Kidney glomerular epithelial cell (primary cell): ENCODE results near the gene JUND.

ENCODE experiments used
- DNase-seq: peaks from one replicate; lab custom pipeline; 2025; lab: John Stamatoyannopoulos, UW

The JUND gene

GRCh38 chr19:18269070-18269723, 12.2 kb downstream of the JUND start:
- DNase-seq, result no peak

GRCh38 chr19:18266771-18267686, 14.4 kb downstream of the JUND start:
- DNase-seq, result no peak

- DNase-seq, result no peak
Observed at GRCh38 chr19:18265582-18265981, 15.8 kb downstream of the JUND start.

GRCh38 chr19:18264971-18265540, 16.4 kb downstream of the JUND start:
- DNase-seq, result no peak

GRCh38 chr19:18264137-18264854, 17.1 kb downstream of the JUND start:
- no peak for DNase-seq

- DNase-seq, result no peak
Observed at GRCh38 chr19:18263324-18264136, 17.9 kb downstream of the JUND start.

GRCh38 chr19:18262917-18263316, 18.5 kb downstream of the JUND start:
- no peak for DNase-seq

- DNase-seq, result no peak
Observed at GRCh38 chr19:18262144-18262543, 19.3 kb downstream of the JUND start.

GRCh38 chr19:18261474-18261873, 19.9 kb downstream of the JUND start:
- DNase-seq, result no peak

GRCh38 chr19:18259893-18260292, 21.5 kb downstream of the JUND start:
- no peak for DNase-seq

- DNase-seq, result no peak
Observed at GRCh38 chr19:18257503-18258470, 23.6 kb downstream of the JUND start.

- DNase-seq, result no peak
Observed at GRCh38 chr19:18254546-18255503, 26.6 kb downstream of the JUND start.

GRCh38 chr19:18253716-18254115, 27.7 kb downstream of the JUND start:
- DNase-seq, result no peak

- DNase-seq, result no peak
Observed at GRCh38 chr19:18253130-18253529, 28.3 kb downstream of the JUND start.

GRCh38 chr19:18252370-18252717, 29.1 kb downstream of the JUND start:
- DNase-seq, result no peak

GRCh38 chr19:18251587-18252369, 29.6 kb downstream of the JUND start:
- DNase-seq, result peak; percentile 29

- no peak for DNase-seq
Observed at GRCh38 chr19:18249834-18250233, 31.6 kb downstream of the JUND start.

- no peak for DNase-seq
Observed at GRCh38 chr19:18245297-18245696, 36.1 kb downstream of the JUND start.
